ENCODE measurements around the gene SRD5A1. TPM values are rescaled to one million over a fixed set of nuclear protein-coding genes. Genes with fewer than 3 reads are reported as not detected.

Gene SRD5A1
- polyA plus RNA-seq, 2 of the 4 experiments (the other 2 are of a cell fraction), result 9.7 to 25.4 TPM

DNA sequence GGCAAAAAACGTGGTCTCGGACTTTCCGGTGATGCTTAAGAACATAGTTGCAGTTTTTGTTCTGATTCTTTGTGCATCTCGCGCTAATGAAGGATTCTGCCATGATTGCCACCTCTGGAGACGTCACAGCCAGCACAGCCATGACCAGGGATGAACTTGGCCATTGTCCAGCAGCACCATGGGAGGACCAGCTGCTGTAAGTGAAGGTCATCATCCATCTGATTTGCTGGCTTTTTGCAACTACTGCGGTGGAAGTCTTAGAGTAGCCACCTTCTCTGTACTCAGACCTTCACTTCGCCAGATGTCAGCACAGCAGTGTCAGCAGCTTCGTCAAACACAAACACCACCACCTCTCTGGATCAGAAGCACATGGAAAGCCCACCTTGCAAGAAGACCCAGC, 46.1 kb upstream of the SRD5A1 start:
- FAIRE-seq (no peak), ATAC-seq (no peak), DNase-seq (ENCODE audit: low read depth in 1 of 2, low spot score in 1 of 2) (no peak)
- Histone ChIP-seq H3K4me1 (no peaks in the 10 kb centered on the region), H3K27ac (no peak overlapping the region), H3K4me3 (no peak overlapping the region), H3K9me3 (no peaks in the 10 kb centered on the region), H3K4me2 (no peak overlapping the region)
- ChIA-PET CTCF (interaction anchor here (0.9 to 3.2 kb wide), 2 partner anchors 9 to 1090 kb away, joined by 3 to 10 read pairs; no protein-coding TSS in a partner anchor), POLR2A (no interaction called here)
- WGBS (ENCODE audit: missing lambda C conversion rate), result 59% methylated on average over 9 of the region's 9 CpGs
- TF ChIP-seq ZSCAN20 (CRISPR knock-in tag; IDR thresholded peaks at IDR 0.05) (no peak), ZNF302 (CRISPR knock-in tag; IDR thresholded peaks at IDR 0.05) (no peak), TP53 (CRISPR knock-in tag; IDR thresholded peaks at IDR 0.05) (no peak), SREBF2 (IDR thresholded peaks at IDR 0.05) (no peak), E2F6 (IDR thresholded peaks at IDR 0.05; ENCODE audit: borderline replicate concordance, low read depth) (no peak)
- TF ChIP-seq, protein P1, sequence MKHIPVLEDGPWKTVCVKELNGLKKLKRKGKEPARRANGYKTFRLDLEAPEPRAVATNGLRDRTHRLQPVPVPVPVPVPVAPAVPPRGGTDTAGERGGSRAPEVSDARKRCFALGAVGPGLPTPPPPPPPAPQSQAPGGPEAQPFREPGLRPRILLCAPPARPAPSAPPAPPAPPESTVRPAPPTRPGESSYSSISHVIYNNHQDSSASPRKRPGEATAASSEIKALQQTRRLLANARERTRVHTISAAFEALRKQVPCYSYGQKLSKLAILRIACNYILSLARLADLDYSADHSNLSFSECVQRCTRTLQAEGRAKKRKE (CRISPR knock-in tag; IDR thresholded peaks at IDR 0.05; ENCODE audit: low read depth), result no peak
- TF ChIP-seq, protein P2, sequence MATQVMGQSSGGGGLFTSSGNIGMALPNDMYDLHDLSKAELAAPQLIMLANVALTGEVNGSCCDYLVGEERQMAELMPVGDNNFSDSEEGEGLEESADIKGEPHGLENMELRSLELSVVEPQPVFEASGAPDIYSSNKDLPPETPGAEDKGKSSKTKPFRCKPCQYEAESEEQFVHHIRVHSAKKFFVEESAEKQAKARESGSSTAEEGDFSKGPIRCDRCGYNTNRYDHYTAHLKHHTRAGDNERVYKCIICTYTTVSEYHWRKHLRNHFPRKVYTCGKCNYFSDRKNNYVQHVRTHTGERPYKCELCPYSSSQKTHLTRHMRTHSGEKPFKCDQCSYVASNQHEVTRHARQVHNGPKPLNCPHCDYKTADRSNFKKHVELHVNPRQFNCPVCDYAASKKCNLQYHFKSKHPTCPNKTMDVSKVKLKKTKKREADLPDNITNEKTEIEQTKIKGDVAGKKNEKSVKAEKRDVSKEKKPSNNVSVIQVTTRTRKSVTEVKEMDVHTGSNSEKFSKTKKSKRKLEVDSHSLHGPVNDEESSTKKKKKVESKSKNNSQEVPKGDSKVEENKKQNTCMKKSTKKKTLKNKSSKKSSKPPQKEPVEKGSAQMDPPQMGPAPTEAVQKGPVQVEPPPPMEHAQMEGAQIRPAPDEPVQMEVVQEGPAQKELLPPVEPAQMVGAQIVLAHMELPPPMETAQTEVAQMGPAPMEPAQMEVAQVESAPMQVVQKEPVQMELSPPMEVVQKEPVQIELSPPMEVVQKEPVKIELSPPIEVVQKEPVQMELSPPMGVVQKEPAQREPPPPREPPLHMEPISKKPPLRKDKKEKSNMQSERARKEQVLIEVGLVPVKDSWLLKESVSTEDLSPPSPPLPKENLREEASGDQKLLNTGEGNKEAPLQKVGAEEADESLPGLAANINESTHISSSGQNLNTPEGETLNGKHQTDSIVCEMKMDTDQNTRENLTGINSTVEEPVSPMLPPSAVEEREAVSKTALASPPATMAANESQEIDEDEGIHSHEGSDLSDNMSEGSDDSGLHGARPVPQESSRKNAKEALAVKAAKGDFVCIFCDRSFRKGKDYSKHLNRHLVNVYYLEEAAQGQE (IDR thresholded peaks at IDR 0.05), result no peak

- no peak for ATAC-seq
Measured at GRCh38 chr5:6590581-6590980, 42.7 kb upstream of the SRD5A1 start.

DNA sequence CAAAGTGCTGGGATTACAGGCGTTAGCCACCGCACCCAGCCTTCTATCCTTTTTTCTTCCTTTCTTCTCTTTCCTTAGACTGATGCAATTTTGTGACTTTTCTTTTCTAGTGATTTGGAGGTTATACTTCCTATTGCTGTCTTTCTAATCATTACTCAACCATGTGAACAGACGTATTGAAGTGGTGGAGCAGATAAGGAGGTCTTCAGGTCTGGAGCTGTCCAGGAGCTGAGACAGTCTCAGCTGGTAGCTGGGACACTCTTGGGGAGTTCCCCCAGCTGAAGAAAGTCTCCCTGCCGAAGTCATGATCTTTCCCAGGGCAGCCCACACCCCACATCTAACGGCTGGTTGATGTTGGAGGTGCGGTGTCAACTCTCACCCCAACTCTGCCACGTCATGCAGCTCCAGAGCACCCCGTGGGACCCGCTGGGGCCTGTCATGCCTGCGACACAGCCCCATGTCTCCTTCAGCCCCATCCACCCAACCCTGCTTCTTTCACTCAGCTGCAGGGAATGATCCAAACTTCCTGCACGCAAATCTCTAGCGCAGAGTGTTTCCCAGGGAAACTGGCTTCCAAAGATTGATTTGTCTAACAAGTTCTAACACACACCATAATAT, 41.5 kb upstream of the SRD5A1 start:
- DNase-seq (ENCODE audit: low read depth in 1 of 2, low spot score in 1 of 2), result no peak
- CTCF ChIA-PET, result interaction anchor here (1.7 kb wide), 1 partner anchor 15 kb away, joined by 4 read pairs; no protein-coding TSS in a partner anchor
- no peak for ATAC-seq
- POLR2A ChIA-PET, result no interaction called here
- H3K27ac ChIP-seq, result no peak overlapping the region
- H3K4me2 ChIP-seq, result no peak overlapping the region
- FAIRE-seq, result no peak
- no peaks in the 10 kb centered on the region for H3K4me1 ChIP-seq
- H3K4me3 ChIP-seq, result no peak overlapping the region
- no peaks in the 10 kb centered on the region for H3K9me3 ChIP-seq
- WGBS (ENCODE audit: missing lambda C conversion rate), result 78% methylated on average over 12 of the region's 12 CpGs
- TF ChIP-seq RCOR1 (IDR thresholded peaks at IDR 0.05; ENCODE audit: low read depth, low read length) (no peak), FOSL2 (IDR thresholded peaks at IDR 0.05) (no peak), FOSL2 (CRISPR knock-in tag; IDR thresholded peaks at IDR 0.05) (no peak), JUNB (IDR thresholded peaks at IDR 0.05) (no peak), ZNF302 (CRISPR knock-in tag; IDR thresholded peaks at IDR 0.05) (no peak), FOSB (CRISPR knock-in tag; IDR thresholded peaks at IDR 0.05) (no peak), RAD21 (conservative IDR thresholded peaks at IDR 0.05 in 1 of 2, IDR thresholded peaks at IDR 0.05 in 1 of 2) (no peak), SMC3 (IDR thresholded peaks at IDR 0.05) (no peak), HEYL (CRISPR knock-in tag; IDR thresholded peaks at IDR 0.05) (no peak), KDM1A (IDR thresholded peaks at IDR 0.05; ENCODE audit: low read depth) (no peak), BHLHE40 (IDR thresholded peaks at IDR 0.05; ENCODE audit: low read depth, low read length) (no peak), NFE2L2 (conservative IDR thresholded peaks at IDR 0.05; ENCODE audit: low read length) (no peak)
- TF ChIP-seq, protein P3, sequence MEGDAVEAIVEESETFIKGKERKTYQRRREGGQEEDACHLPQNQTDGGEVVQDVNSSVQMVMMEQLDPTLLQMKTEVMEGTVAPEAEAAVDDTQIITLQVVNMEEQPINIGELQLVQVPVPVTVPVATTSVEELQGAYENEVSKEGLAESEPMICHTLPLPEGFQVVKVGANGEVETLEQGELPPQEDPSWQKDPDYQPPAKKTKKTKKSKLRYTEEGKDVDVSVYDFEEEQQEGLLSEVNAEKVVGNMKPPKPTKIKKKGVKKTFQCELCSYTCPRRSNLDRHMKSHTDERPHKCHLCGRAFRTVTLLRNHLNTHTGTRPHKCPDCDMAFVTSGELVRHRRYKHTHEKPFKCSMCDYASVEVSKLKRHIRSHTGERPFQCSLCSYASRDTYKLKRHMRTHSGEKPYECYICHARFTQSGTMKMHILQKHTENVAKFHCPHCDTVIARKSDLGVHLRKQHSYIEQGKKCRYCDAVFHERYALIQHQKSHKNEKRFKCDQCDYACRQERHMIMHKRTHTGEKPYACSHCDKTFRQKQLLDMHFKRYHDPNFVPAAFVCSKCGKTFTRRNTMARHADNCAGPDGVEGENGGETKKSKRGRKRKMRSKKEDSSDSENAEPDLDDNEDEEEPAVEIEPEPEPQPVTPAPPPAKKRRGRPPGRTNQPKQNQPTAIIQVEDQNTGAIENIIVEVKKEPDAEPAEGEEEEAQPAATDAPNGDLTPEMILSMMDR (IDR thresholded peaks at IDR 0.05), result no peak
- TF ChIP-seq, protein P4, sequence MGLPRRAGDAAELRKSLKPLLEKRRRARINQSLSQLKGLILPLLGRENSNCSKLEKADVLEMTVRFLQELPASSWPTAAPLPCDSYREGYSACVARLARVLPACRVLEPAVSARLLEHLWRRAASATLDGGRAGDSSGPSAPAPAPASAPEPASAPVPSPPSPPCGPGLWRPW (IDR thresholded peaks at IDR 0.05), result no peak

More at GRCh38 chr5:6590581-6590980, 42.7 kb upstream of the SRD5A1 start:
- Histone ChIP-seq H3K4me1 (no peaks in the 10 kb centered on the region), H3K4me2 (no peak overlapping the region), H3K27ac (no peak overlapping the region), H3K4me3 (no peak overlapping the region), H3K9me3 (no peaks in the 10 kb centered on the region)
- CTCF ChIA-PET, result interaction anchor here (0.6 kb wide), 1 partner anchor 41 kb away, joined by 4 read pairs; no protein-coding TSS in a partner anchor
- WGBS (ENCODE audit: missing lambda C conversion rate), result 45% methylated on average over 2 of the region's 2 CpGs
- TF ChIP-seq NFE2L2 (conservative IDR thresholded peaks at IDR 0.05; ENCODE audit: low read length), result no peak
- no peak for TF ChIP-seq BHLHE40 (IDR thresholded peaks at IDR 0.05; ENCODE audit: low read depth, low read length)
- TF ChIP-seq JUN (IDR thresholded peaks at IDR 0.05), result no peak
- no peak for TF ChIP-seq CHD4 (IDR thresholded peaks at IDR 0.05; ENCODE audit: borderline replicate concordance)
- no peak for TF ChIP-seq HEYL (CRISPR knock-in tag; IDR thresholded peaks at IDR 0.05)
- no peak for TF ChIP-seq TP53 (CRISPR knock-in tag; IDR thresholded peaks at IDR 0.05)
- TF ChIP-seq MAZ (IDR thresholded peaks at IDR 0.05; ENCODE audit: borderline replicate concordance, low read depth, low read length), result no peak
- no peak for TF ChIP-seq PBX3 (IDR thresholded peaks at IDR 0.05)
- no peak for TF ChIP-seq ESRRA (IDR thresholded peaks at IDR 0.05; ENCODE audit: borderline replicate concordance, low read length)
- FAIRE-seq, result no peak
- POLR2A ChIA-PET, result no interaction called here
- DNase-seq (ENCODE audit: low read depth in 1 of 2, low spot score in 1 of 2), result no peak

All from A549 (cell line).